ELR (cell line): Measurements from ENCODE around the gene USP49.
"Not testable (repeated sequence)": the region's sequence is repeated elsewhere in the genome, so short reads cannot be mapped to it uniquely, and the experiment has no call there.

ENCODE experiments used
- DNase-seq: peaks from one replicate; pipeline ENCODE4 v3.0.0-alpha.2; 2015; ENCODE audit warnings: low read depth

The USP49 gene

GRCh38 chr6:41895300-41896233 is at the start of gene USP49:
TSS of gene USP49 (minus strand) at chr6:41895375. CDS start at chr6:41806983, 88,392 bp downstream.
- DNase-seq = peak; percentile 89

- no peak for DNase-seq
These were observed 48.3 kb upstream of the USP49 start for GRCh38 chr6:41943456-41943855.

GRCh38 chr6:41942882-41943281 is 47.7 kb upstream of the USP49 start:
- not testable (repeated sequence) for DNase-seq

GRCh38 chr6:41942067-41942851 is 47.1 kb upstream of the USP49 start:
- peak; percentile 89 for DNase-seq

GRCh38 chr6:41941280-41942066 is 46.3 kb upstream of the USP49 start, which contains the start of gene CCND3:
TSS of gene CCND3 (minus strand) at chr6:41941808. CDS start at chr6:41941649, 159 bp downstream.
- DNase-seq = peak; percentile 96

- peak; percentile 63 for DNase-seq
These were observed 45.6 kb upstream of the USP49 start for GRCh38 chr6:41940759-41941279.

- DNase-seq = peak; percentile 44
These were observed 44.9 kb upstream of the USP49 start for GRCh38 chr6:41939848-41940758.

- peak; percentile 49 for DNase-seq
These were observed 44.1 kb upstream of the USP49 start for GRCh38 chr6:41939176-41939847.

- no peak for DNase-seq
These were observed 43.5 kb upstream of the USP49 start for GRCh38 chr6:41938590-41939175.

- DNase-seq = no peak
These were observed 42.8 kb upstream of the USP49 start for GRCh38 chr6:41937861-41938574.

GRCh38 chr6:41937472-41937860 is 42.3 kb upstream of the USP49 start:
- DNase-seq = no peak

GRCh38 chr6:41936073-41936837 is 41.1 kb upstream of the USP49 start:
- peak; percentile 91 for DNase-seq

GRCh38 chr6:41935685-41936072 is 40.5 kb upstream of the USP49 start:
- DNase-seq = no peak

GRCh38 chr6:41935193-41935574 is 40.0 kb upstream of the USP49 start:
- DNase-seq = no peak

- DNase-seq = no peak
These were observed 39.4 kb upstream of the USP49 start for GRCh38 chr6:41934278-41935192.

GRCh38 chr6:41932378-41932777 is 37.2 kb upstream of the USP49 start:
- DNase-seq = no peak

- no peak for DNase-seq
These were observed 36.6 kb upstream of the USP49 start for GRCh38 chr6:41931792-41932191.
